NCI-H1436 treated with DMSO at 0.1 percent for 48 hours (cell line): Measurements from ENCODE around the gene PTPRJ.
"Not testable (repeated sequence)": the region's sequence is repeated elsewhere in the genome, so short reads cannot be mapped to it uniquely, and the experiment has no call there.

ENCODE experiments used
- DNase-seq: peaks from one replicate; lab custom pipeline; 2025; lab: John Stamatoyannopoulos, UW

PTPRJ gene

DNA sequence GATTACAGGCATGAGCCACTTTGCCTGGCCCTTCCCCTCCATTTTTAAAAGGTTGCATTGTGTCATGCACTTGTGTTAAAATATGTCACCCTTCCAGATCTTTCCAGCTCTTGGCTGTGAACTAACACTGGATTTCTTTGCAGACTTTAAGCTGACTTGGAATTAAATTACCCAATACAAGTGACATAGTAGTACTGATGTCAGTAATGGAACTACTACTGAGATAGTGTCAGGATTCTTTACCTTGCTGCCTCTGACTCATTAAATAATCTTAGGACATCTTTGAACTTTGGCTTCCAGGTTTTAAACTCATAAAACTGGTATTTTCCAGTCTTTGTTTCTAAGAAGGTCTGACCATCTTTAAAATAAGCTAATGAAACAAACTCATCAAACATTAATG is 184.5 kb downstream of the PTPRJ start:
- DNase-seq: no peak

DNA sequence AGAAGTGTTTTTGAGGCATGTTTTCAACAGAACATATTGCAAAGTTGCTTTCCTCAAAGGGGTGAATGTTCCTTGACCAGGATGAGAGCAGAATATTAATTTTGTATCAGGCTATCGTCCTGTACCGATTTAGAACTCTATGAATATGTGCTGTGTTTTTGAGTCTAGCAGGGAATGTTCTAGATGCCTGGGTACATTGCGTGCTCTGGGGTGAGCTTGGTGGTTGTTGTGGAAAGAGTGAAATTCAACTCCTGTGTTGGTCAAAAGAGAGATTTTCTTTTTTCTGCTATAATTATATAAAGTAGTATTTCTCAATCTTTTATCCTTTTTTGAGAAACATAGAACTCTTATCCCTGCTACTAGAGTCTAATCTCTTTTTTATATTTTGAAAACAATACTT is 185.1 kb downstream of the PTPRJ start:
- no peak for DNase-seq

DNA sequence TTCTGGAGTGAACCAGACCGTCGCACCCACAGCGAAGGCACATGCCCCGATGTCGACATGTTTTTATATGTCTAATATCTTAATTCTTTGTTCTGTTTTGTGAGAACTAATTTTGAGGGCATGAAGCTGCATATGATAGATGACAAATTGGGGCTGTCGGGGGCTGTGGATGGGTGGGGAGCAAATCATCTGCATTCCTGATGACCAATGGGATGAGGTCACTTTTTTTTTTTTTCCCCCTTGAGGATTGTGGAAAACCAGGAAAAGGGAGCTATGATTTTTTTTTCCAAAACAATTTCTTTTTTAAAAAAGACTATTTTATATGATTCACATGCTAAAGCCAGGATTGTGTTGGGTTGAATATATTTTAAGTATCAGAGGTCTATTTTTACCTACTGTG is 187.0 kb downstream of the PTPRJ start:
- DNase-seq: no peak

DNA sequence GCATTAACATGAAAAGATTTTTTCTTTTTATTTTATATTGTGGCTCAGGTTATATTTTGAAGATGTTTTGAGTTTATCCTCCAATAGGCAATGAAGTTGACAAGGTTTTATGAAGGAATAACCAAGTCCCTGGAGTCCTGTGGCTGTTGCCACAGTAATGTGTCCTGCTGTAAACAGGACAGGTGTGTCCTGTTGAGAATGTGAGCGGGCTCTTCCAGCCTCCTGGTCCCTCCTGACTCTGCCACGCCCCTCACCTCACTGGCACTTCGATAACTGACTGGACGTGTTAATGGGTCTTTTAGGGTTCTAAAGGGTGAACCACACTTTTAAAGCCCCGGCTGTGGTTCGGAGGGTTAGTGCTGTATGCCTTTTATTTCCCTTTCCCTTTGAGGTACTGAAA is 188.5 kb downstream of the PTPRJ start:
- DNase-seq: no peak

DNA sequence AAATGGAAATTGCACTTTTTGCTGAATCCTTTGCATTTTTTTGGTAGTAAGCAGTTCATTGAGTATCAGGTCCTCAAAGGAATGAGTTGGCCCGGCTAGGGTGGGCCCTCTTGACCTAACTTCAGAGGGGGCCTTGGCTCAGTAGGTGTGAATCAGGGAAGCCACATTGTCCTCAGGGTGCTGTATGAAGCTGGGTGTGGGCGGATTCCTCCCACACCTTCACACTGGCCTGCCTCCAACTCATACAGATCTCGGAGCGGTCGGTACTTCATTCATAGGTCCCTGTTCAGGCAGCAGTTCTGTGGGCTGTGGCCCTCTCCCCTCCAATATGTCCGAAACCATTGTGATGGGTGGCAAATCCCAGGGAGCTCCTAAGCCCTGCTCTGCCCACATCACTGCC is 188.9 kb downstream of the PTPRJ start:
- DNase-seq: no peak

DNA sequence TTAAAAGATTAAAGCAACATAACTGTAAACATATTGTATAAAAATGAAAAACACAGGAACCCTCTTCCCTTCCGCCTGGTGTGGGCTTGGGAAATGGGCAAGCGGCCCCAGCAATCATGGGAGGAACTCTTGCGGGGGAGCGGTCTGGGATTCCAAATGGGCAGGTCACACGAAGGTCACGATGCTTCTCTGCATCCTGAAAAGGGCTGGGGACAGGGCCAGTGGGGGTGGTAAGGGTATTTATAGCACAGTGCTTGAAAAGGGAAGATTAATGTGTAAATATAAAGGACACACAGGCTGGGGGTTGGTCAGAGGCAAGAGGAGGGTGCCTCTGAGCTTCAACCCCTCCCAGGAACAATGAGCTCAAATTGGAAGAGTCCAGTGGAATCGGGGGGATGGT is 189.4 kb downstream of the PTPRJ start:
- no peak for DNase-seq

DNA sequence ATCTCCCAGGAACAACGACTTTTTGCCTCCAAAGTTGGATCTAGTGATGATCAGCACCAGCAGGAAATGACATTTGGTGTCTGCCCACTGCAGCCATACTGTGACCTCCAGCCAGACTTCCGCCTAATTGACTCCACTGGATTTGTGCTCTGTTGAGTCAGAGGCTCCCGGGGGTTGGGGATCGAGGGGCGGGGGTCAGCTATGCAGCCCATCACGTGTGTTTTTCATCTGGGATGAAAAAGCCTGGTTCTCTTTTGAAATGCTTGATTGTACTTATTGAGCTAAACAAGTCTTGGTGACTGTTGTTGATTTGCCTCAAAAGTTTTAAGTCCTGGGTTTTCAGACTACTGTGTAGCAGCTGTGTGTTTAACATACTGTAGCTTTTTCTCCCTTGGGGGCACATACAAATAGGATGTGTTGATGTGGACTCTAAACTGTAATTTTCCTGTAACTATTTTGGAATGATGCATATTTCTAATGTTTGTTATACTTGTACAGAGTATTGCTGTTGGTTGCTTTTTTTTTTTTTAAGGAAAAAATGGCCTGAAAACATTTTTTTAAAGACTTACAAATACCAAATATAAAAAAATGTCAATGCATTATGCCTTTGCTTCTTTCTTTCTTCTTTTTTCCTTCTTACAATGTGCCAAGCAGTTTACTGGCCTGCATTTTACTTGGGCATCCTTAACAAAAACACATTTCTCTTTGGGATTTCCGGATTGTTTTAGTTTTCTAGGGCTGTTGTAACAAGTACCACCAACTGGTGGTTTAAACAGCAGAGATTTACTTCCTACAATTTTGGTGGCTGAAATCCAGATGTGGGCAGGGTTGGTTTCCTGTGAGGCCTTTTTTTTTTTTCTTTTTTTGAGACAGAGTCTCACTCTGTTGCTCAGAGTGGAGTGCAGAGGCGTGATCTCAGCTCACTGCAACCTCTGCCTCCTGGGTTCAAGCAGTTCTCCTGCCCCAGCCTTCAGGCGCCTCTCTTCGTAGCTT is 190.2 kb downstream of the PTPRJ start:
- DNase-seq: no peak

DNA sequence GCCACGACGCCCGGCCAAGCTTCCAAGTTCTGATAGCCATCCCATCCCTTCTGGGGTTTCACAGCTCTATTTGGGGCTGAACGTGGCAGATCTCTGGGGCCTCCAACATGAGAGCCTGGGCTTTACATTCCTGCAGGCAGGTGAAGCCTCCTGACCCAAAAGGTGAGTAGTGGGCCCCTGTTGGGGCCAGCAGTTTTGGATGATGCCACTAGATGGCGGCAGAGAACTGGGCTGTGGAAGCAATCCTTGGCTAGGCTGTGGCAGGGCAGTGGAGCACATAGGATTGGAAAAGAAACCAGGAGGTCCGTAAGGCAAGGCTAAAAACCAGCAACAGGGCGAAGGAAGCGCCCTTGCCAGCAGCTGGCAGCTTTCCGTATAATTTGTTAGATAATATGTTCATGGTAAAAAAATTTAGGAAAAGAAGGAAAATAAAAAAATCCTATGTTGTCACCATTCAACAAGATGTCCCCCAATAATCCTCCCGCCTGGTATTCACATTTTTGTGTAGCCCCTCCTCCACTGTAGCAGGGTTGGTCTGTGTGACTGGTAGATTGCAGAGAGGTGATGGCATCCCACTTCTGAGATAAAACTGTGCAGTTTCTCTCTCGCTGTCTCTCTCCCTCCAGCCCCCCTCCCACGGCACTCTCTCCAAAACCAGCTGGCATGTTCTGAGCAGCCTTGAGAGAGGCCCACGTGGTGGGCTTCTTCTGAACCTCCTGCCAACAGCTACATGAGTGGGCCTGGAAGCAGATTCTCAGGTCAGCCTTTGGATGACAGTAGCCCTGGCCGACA is 192.7 kb downstream of the PTPRJ start:
- DNase-seq: no peak

DNA sequence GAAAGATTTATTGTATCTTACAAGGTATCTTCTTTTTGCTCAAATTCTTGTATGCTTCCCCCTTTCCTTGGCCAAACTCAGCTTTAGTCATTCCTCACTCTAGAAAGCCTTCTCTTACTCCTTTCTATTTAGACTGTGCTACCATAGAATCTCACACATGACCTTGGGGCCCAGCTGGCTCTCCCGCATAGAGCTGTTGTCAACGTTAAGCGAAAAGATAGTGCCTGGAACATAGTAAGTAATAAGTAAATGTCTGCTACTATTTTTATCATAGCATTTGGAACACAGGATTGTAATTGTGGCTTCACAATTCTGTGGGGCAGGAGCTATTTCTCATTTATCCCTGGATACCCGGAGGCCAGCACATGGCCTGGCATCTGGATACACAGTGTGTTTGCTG is 197.3 kb downstream of the PTPRJ start:
- DNase-seq: no peak

DNA sequence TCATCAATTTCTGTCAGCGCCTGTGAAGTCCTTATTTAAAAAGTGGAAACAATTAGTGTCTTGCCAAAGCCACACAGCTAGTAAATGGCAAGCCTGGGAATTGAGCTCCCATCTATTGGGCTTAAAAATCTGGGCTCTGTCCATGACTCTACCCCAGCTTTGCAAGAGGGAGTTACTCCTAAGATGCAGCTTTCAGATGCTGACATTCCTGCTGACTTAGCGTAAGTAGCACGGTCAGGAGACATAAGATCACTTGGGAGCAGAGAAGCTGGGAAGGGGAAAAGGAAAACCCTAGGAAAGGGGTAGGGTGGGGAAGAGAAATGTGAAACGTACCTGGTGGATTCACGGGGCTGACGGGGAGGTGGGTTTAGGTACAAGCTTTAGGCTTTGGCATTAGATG is 200.3 kb downstream of the PTPRJ start:
- no peak for DNase-seq

DNA sequence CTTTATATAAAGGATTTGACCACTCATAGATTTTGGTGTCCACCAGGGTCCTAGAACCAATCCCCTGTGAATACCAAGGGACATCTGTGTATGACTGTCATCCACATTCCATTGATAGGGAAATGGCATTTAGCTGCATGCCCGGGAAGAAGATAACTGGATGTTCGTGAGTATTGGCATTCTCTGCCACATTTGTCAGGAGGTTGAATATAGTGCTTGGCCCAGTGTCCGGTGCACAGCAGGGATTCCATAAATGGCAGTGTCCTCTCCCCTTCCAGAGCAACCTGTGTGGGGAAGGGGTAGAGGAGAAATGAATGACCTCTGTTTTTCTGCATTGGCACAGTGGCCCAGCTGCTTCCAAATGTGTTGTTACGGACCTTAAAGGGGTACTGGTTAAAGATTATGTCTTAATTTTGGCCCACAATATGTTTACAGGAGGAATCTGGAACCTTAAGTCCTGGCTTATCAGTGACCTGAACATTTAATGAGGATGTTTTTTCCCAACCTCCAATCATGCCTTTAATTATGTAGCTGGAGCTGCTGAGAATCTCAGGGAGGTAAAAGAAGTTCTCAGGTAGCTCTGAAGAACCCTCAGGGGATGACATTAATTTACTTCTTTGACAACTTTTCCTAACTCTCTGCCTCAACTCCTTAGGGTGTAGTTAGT is 202.6 kb downstream of the PTPRJ start:
- DNase-seq: no peak

DNA sequence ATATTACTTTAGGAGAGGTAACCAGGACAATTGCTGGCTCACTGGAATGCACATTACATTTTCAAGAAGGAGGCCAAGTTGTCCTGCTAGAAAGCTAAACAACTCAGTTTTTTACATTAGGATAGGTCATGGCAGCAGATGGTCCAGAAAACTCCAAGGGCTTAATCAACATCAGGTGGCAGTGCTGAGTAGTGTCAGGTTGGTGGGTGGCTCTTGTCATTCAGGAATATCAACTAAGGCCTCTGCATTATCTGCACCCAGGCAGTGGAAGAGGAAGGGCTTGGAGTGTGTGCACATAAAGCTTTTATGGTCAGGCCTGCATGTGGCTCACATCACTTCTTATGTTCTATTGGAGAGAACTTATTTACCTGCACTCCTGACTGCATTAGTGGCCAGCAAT is 204.1 kb downstream of the PTPRJ start:
- DNase-seq: no peak

DNA sequence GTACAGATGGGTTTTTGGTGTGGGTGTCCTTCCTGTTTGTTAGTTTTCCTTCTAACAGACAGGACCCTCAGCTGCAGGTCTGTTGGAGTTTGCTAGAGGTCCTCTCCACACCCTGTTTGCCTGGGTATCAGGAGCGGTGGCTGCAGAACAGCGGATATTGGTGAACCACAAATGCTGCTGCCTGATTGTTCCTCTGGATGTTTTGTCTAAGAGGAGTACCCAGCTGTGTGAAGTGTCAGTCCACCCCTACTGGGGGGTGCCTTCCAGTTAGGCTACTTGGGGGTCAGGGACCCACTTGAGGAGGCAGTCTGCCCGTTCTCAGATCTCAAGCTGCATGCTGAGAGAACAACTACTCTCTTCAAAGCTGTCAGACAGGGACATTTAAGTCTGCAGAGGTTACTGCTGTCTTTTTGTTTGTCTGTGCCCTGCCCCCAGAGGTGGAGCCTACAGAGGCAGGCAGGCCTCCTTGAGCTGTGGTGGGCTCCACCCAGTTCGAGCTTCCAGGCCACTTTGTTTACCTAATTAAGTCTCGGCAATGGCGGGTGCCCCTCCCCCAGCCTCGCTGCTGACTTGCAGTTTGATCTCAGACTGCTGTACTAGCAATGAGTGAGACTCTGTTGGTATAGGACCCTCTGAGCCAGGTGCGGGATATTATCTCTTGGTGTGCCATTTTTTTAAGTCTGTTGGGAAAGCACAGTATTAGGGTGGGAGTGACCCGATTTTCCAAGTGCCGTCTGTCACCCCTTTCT is 210.7 kb downstream of the PTPRJ start:
- DNase-seq: not testable (repeated sequence)

DNA sequence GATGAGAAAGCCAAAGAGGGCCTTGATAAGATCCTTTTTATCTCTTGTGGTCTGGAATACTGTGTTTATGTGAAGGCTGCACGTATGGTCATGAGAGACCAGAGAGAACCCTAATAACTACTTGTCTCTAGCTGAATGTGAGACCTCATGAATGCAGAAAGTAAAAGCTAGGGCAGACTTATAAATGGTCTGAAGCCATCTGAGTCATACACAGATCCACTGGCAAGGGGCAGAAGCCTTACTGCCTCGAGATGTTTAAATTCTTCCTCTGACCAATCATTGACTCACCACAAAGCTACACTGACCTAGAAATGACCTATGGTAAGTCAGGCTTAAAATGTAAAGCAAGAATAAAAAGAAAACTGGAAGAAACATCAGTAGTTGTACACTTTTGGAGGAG is 213.5 kb downstream of the PTPRJ start:
- no peak for DNase-seq

DNA sequence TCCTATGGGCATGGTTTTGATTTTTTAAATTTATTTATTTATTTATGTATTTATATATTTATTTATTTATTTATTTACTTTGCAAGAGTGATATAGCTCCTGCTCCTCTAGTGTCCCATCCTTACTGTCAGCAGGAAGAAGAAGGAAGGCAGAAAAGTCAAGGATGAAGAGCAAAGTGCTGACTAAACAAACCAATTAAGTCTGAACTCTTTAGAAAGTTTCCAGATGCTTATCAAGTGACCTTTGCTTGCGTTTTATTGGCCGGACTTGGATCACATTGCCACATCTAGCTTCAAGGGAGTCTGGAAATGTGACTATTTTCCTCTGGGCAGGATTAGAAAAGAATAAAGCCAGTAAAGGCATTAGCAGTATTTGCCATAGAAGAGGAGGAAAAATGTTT is 227.5 kb downstream of the PTPRJ start:
- DNase-seq: no peak

DNA sequence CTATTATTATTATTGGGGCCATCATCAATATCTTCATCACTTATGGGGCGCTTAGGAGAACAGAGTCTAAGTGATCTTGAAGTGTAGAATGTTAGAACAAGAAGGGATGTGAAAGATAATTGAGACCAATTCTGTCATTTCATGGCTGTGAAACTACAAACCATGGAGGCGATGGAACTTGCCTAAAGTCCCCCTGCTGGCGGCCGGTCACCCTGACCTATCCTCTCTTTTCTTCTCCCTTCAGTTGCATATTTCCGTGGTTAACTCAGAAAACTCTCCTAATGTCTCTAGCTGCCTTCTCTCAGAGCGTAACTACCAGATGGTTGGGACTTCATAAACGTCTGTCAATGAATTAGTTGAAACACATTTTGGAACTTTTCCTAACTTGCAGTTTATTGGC is 229.7 kb downstream of the PTPRJ start:
- DNase-seq: no peak

DNA sequence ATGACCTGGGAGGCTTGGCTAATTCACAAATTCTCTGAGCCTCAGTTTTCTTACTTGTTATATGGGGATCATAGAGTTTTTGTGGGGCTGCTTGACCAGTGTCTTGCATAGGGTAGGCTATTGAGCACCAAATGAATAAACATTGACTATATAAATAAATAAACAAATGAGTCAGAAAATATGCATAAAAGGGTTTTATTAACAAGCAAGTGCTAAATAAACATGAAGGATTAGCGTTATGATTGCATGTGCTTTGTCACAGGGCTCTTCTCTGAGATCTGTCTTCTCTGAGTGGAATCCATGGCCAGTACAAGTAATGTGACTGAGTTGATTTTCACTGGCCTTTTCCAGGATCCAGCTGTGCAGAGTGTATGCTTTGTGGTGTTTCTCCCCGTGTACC is 236.2 kb downstream of the PTPRJ start, which contains the start of gene OR4B1:
Gene OR4B1 (plus strand): TSS at position 301 of the 400 bp plus-strand sequence. CDS start 0 bp downstream, at position 301.
- DNase-seq: no peak
